ENCODE measurements around the gene KAT6B.
A peak's percentile ranks its signal among the peaks of the same experiment; 100 is the strongest.

Gene KAT6B

GRCh38 chr10:74957285-74957961 is 131.0 kb downstream of the KAT6B start:
- no peak for DNase-seq

DNA sequence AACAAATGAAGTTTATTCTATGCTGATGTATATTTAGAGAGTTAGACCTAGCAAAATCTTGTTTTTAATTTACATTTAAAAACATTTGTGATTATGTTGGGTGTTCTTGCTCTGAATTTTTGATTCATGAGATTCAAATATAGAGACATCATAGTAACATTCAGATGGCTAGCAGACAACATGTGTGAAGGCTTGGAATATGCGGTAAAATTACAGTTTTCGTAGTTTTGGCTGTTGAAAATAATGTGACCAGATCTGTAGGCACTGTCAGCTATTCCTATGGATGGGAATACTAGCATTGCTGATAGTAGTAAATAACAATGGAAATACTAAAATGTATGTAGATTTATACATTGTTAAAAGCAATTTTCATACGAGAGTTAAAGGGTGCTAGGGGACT is 131.9 kb downstream of the KAT6B start:
- DNase-seq: no peak

GRCh38 chr10:74960670-74961069 is 134.3 kb downstream of the KAT6B start:
- no peak for DNase-seq

DNA sequence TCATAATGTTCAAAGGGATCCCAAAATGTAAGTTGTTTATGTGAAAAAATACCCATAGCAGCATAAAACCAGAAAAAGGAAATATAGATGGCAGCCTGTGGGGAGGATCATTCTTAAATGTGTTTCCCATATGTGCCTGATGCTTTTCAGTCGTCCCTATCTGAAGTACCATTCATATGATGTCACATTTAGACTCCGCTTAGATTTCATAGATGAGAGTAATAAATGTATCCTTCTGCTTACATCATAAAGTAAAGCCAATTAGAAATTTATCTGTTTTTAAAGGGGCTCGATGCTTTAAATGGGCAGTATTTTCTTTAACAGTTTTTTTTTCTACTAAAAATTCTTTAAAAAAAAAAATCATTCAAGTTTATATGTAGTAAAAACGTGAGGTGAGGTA is 136.1 kb downstream of the KAT6B start:
- DNase-seq: no peak

DNA sequence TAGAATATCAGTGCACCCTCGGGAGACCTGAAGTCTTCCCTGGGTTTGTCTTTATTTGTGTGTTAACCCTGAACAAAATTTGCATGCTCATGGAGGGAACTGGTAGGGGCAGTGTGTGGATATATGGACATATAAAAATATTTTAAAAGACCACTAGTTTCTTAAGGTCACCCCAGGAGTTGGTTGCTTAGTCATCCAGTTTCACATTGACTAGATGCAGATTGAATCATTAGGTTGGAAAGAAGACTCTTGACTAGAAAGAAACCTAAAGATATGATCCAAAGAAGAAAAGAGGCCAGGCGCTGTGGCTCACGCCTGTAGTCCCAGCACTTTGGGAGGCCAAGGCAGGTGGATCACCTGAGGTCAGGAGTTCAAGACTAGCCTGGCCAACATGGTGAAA is 137.1 kb downstream of the KAT6B start:
- DNase-seq: no peak

DNA sequence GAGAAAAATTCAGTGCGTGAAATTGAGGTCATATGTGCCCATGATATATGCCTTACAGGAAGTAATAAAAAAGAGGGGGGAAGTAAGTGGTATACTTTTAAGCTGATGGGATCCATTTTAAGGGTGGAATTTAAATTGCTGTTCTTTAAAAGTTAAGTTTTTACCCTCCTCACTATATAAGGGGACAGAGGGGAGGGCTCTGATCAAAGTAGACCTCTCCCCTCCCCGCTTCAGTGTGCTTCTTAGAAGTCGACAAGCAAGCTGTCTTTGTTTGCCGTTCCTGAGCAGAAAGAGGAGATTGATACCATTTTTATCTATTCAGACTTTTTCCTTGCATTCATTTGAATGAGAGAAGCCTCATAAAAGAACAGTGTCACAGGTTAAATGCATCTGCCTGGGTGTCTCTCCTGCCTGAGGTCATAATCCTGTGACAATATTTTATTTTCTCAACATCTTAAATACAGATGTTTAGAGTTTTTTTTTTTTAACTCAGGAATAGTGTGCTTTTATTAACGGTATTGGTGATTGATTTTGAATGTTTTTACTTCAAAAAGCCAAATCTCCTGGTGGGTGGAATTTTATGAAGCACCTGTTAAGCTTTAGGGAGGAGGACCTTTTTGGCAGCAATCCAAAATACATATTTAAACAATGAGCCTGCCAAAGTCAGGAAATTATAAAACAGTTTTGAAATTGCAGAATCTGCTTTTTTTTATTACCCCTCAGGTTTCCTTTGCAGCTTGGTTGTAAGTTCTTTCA is 141.7 kb downstream of the KAT6B start:
- no peak for DNase-seq

DNA sequence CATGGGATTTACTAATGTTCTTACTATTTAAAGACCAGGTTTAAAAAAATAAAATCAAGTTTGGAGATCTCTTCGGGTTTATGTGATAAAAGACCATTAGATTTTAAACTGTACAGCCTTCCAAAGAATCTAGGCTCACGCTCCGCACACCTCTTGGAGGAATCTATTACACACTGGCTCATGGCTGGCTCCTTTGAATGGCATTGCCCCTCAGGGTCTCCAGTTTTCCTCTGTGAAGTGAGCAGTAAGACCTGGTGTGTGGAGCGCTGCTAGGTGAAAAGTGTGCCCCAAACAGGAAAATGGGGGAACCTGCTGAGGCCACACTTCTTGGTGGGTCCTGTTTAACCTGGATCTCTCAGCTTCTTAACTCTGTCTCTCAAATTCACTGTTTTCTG is 142.3 kb downstream of the KAT6B start:
- DNase-seq: no peak

- no peak for DNase-seq
Measured at GRCh38 chr10:74969093-74969492, 142.7 kb downstream of the KAT6B start.

- no peak for DNase-seq
Measured at GRCh38 chr10:74969530-74969929, 143.1 kb downstream of the KAT6B start.

GRCh38 chr10:74973741-74974392 is 147.5 kb downstream of the KAT6B start:
- no peak for DNase-seq

- DNase-seq: no peak
Measured at GRCh38 chr10:74975758-74976157, 149.4 kb downstream of the KAT6B start.

DNA sequence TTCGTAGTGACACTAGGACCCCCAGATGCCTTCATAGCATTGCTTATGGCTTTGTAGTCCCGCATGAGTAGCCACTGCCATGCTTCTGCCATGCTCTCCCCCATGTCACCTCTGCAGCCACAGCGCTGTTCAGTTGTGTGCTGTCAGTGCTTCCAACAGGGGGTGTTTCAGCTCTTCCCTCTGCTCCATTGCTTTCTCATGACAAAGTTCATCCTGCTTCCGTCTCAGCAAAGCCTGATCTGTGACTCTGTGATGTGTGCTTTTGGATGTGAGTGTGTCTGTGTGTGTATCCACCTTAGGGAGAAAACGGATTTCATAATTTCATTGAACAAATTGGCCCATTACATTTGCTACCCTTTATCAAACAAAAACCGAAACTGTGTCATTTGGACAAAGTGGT is 150.2 kb downstream of the KAT6B start:
- no peak for DNase-seq

GRCh38 chr10:74977072-74977471 is 150.7 kb downstream of the KAT6B start:
- DNase-seq: no peak

GRCh38 chr10:74977913-74978847 is 151.8 kb downstream of the KAT6B start:
- peak; percentile 37 for DNase-seq

GRCh38 chr10:74981831-74982633 is 155.6 kb downstream of the KAT6B start:
- no peak for DNase-seq

GRCh38 chr10:74982634-74982982 is 156.2 kb downstream of the KAT6B start:
- no peak for DNase-seq

- no peak for DNase-seq
Measured at GRCh38 chr10:74983383-74983782, 157.0 kb downstream of the KAT6B start.

DNA sequence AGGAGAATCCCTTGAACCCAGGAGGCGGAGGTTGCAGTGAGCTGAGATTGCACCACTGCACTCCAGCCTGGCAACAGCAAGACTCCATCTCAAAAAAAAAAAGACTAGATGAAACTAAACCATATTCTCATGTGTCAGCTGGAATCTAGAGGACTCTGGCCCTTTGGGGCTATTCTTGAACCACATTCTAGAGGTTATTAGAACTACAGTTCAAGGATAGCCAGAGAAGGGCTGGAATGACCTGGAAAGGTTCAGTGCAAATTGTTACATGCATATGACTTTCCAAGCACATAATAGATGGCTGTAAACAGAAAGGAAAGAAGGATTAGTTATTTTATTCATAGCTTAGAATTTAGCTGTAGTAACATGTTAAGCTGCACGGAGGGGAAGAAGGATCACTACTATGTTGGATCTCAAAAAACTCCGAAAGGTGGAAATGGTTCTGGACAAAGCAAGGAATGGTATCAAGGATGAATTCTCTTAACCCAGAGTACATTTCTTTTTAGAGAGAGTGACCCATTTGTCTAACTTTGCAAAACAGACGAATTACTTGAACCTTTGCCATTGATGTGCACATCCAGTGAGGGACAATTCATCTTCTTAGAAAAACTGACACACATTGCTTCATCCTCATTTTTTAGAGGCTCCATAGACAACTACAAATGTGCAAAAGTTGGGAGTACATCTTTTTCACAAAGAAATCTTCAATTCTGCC is 161.1 kb downstream of the KAT6B start:
- no peak for DNase-seq

DNA sequence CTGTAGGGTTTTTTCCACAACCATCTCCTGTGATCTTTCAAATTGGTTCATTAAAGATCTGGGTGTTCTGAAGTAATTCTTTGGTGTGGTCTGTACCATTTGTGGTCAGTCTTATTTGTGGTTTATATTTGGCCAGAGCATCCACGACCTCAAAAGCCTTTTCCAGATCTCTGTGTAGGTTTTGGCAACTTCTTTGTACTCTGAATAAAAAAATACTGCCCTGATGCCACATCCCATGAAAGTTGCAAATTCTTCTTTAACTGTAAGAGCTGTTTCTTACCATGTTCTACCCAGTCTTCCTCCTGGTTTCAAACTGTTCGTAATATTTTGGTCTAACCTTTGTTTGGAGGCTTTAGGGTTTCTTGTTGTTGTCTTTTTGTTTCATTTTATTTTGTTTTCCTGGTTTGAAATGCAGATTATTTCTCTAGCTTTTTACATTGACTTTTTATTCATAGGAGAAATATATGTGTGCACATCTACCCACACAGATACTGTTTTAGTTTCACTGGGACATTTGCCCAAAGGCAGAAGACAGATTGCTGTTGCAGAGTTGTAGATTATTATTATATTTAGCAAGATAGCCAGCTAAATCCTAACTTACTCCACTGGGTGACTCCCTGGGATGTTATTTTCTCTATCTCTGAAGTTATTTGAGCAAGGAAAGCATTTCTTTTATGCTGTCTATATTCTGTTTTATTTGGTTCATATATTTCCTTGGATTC is 161.8 kb downstream of the KAT6B start:
- DNase-seq: no peak

DNA sequence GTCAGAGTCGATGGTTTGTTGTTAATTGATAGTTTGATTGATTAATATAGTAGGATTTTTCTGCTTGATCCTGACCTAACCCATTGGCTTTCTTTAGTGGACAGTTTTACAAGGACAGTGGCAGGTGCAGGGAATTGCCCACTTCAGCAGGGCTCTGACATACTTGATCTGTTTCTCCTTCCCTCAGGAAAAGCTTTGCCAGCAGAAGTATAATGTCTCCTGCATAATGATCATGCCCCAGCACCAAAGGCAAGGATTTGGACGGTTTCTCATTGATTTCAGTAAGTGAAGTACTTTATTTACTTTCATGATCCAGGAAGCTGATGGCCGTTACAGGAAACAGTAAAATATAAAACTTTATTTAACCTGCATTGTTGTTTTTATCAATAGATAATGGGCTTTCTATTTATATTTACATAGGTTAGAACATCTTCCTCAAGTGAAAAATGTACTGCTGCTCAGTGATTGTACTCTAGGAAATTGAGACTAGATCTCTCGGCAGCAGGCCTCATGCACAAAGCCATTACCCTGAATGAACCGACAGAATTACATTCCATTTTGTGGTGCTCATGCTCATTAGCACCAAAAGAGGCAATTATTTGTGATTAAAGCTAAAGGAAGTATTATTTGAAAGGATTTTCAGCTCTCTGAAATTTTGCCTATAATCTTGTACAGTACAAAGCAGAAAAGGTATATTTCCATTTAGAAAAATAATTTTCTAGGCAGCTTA is 162.6 kb downstream of the KAT6B start:
- no peak for DNase-seq

All from activated naive CD4-positive, alpha-beta T cell treated with Interleukin-2 at 50 U/mL for 16 hours (primary cell).